Frontal cortex (tissue), 4 donors: ENCODE results near the gene PSD. TPM values are rescaled to one million over a fixed set of nuclear protein-coding genes. Genes with fewer than 3 reads are reported as not detected.

Experiments used
- DNase-seq, 2 donors: peaks; one replicate each; pipeline ENCODE4 v3.0.0; 2012; ENCODE audit warnings: low spot score in 2 of 2
- FAIRE-seq: peaks from 2 replicates; lab custom pipeline; 2012; peaks lifted over from hg19 to GRCh38; lab: Jason Lieb, UNC
- total RNA-seq: library from RNA; depleted of rRNA; stranded (reverse); fragments of >200 nt; gene quantifications from one replicate; pipeline ENCODE4 v1.2.3, GENCODE V29; 2014
- donor health status: control.
- donor health status: control.
- donor health status: control.

The PSD gene
- total RNA-seq, 1 donor from 2014 or later, result 98.2 TPM

DNA sequence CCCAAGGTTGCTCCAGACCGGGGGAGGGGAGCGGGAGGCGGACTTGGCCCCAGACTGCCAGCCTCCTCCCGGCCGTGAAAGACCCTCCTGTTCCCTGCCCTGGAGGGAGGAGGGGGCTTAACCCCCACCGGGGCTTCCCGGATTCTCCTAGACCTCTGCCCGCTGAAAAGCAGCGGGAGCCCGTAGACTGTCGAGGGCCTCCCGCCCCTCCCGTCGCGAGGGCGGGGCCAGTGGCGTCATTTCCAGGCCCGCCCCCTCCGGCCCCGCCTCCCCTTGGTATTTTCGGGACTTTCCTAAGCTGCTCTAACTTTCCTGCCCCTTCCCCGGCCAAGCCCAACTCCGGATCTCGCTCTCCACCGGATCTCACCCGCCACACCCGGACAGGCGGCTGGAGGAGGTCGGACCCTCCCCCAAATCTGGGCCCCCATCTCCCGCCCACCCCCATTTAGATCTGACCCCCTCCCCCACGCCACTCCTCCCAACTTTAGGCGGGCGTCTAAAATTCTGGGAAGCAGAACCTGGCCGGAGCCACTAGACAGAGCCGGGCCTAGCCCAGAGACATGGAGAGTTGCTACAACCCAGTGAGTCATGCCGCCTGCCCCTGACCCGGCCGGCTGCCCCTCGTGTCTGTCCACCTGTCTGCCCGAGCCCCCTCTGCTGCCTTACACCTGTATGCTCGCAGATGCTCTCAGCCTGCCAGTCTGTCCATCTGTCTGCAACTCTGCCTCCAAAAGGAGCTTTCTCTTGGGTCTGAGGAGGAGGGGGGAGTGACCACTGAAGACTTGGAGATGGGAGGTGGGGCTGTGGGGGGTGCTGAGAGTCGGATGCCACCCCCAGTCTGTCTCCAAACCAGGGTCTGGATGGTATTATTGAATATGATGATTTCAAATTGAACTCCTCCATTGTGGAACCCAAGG lies 22.9 kb downstream of the PSD start, which contains the start of gene NFKB2:
Gene NFKB2, plus strand, starts transcription at position 306 of the 917 bp plus-strand sequence. Its CDS starts 255 bp downstream, at position 561.
- FAIRE-seq (no peak), DNase-seq (peak; percentile 90 to 93)

DNA sequence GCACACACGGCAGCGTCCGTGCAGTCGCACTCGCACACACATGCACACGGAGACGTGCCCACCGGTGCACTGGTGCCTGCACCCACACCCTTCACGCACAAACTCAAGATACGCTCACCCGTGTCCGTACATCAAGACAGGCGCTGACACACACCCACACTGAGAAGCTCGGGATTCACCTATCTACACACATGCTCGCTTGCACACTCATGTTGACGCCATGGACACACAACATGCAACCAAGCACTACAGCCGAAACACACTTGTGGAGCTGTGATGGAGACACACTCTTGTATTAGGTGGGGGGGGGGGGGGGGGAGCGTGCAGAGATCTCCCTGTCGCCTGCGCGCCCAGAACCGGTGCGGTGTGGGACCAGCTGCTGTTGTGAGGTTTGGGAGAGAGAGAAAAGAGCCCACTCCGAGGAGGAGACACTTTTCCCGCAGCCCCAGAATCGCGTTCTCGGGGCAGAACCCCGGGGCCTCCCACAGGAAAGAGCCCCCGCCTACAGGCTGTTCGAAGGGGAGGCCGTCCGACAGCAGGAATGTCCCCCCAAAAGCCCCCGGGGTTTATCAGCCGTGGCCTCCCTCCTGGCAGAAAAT lies 23.7 kb downstream of the PSD start:
- FAIRE-seq, result no peak
- DNase-seq, result peak in 1 of 2 donors; percentile 40

GRCh38 chr10:102394079-102394800 lies 24.3 kb downstream of the PSD start:
- FAIRE-seq (no peak), DNase-seq (peak; percentile 86 to 90)

GRCh38 chr10:102393411-102394078 lies 25.0 kb downstream of the PSD start:
- FAIRE-seq, result no peak
- DNase-seq, result no peak

GRCh38 chr10:102392306-102392705 lies 26.3 kb downstream of the PSD start:
- FAIRE-seq (no peak), DNase-seq (no peak)

DNA sequence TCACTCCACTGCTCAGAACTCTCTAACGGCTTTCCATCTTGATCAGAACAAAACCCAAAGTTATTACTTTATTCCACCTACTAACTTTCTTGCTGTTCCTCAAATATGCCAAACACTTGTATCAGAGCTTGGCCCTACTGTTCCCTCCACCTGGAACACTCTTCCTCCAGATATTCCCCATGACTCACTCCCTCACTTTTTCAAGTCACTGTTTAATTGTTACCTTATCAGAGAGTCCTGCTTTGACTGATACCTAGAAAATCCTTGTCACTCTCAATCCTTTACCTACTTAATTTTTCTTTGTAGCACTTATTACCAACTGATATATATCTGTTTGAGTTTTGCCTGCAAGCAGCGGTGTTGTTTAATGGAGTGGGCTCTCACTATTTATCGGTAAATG lies 28.7 kb downstream of the PSD start:
- FAIRE-seq (no peak), DNase-seq (no peak)

DNA sequence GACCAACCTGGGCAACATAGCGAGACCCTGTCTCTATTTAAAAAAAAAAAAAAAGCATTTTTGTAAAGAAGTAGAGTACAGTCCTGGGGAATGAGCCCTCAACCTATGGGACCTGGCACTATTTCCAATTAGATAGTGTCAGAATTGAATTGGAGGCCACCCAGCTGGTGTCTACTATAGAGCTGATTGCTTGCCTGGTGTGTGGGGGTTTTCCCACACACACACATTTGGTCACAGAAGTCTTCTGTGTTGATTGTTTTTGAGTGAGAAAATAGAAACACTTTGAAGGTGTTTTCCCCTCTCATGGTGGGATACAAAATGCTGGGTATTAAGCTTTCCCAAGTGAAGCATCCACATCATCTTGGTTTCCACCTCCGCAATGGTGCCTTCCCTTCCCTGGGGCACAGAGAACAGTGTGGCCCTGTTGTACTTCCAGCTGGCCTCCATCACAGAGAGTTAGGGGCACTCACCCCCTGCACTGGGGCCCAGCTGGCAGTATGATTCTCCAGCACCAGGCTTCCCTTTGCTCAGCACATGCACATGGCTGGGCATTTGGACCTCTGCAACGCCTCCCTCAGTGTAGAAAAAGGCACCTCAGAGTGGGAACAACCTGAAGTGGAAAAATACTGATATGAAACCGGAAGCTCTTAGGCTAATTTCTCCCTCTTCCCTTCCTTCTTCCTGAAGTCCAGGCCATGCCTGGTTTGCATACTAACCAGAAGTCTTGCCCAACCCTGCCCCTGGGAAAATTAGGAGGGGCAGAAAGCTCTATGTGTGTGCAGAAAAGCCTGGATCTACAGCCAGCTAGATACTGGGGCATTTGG lies 33.8 kb downstream of the PSD start:
- no peak for FAIRE-seq
- DNase-seq, result no peak

DNA sequence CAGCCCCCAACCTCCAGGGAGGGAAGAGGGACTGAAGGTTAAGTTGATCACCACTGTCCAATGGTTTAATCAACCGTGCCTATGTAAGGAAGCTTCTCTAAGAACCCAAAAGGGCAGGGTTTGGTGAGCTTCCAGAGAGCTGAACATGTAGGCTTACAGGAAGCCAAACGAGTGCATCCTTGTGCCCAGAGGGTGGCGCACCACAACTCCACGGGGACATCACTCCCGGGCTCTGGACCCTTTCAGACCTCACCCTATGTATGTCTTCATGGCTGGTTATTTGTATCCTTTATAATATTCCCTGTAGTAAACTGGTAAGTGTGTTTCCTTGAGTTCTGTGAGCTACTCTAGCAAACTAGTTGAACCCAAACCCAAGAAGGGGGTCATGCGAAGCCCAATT lies 34.5 kb downstream of the PSD start:
- FAIRE-seq (no peak), DNase-seq (no peak)

DNA sequence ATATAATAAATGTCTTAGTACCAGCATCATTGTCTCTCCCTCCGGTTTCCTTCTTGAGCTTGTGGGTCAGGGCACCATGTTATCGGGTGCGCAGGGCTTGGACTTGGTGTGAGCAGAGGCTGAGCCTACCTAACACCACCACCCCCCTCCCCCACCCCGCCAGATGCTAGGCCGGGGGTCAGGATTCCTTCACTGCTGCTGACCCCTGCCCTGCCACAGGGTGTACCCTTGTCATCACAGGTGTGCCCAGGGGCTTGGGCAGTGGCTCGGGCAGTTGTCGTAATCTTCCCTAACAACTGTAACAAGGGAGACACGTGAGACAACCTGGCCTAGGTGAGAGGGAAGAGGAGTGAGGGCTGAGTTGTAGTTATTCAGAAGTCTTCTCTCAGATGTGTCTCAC lies 35.7 kb downstream of the PSD start:
- DNase-seq (no peak), FAIRE-seq (no peak)

DNA sequence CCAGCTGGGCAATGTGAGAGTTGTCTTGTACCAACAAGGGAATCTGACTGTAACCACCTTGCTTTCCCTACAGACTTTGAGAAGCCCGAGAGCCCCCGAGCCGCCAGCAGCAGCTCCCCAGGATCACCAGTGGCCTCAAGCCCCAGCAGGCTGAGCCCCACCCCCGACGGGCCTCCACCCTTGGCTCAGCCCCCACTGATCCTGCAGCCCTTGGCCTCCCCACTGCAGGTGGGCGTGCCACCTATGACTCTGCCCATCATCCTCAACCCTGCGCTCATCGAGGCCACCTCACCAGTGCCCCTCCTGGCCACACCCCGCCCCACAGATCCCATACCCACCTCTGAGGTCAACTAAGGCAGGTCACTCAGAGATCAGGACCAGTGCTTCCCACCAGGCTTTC lies 36.6 kb downstream of the PSD start:
- no peak for FAIRE-seq
- no peak for DNase-seq

DNA sequence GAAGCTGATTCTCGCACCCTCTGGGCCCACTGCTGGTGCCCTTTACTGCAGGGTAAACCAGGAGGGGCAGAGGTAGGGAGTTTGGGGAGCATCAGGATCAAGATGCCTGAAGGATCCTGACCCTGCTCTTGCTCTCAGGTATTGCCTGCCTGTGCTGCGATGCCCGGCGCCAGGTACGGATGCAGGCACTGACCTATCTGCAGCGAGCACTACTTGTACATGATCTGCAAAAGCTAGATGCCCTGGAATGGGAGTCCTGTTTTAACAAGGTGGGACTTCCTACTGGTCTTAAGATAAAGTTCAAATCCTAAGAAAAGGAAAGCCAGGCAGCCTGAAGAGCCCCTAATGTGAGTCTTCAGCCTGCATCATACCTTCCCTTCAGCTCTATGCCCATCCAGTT lies 39.2 kb downstream of the PSD start:
- FAIRE-seq, result no peak
- no peak for DNase-seq

DNA sequence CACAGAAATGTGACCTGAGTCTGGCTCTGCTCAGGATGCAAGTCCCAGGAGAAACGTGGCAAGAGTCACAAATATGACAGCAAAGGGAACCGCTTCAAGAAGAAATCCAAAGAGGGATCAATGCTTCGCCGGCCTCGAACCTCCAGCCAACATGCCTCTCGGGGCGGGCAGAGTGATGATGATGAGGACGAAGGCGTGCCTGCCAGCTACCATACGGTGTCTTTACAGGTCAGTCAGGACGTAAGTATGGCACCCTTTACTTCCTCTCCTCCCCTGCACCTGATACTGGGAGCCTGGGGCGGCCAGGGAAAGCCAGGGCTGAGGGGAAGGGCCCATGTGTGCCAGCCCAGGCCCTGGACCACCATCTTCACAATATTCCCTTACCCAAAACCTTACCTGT lies 41.7 kb downstream of the PSD start:
- no peak for FAIRE-seq
- no peak for DNase-seq

DNA sequence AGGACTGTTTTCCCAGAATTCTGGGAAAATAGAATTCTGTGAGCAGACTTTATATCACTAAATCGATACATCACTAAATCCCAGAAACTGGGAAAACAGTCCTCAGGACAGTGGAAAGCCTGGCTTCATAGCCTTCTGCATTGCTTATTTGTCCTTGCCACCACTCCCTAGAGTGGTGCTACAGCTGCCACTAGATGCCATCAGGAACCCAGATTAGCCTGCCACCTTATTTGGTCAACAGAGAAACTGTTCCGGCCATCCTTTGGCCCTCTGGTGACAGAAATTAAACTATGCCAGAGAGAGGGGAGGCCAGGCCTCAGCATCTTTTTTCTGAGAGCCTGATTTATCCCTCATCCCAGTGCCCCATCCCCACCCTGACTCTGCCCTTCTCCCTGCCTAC lies 42.7 kb downstream of the PSD start:
- FAIRE-seq (no peak), DNase-seq (no peak)

DNA sequence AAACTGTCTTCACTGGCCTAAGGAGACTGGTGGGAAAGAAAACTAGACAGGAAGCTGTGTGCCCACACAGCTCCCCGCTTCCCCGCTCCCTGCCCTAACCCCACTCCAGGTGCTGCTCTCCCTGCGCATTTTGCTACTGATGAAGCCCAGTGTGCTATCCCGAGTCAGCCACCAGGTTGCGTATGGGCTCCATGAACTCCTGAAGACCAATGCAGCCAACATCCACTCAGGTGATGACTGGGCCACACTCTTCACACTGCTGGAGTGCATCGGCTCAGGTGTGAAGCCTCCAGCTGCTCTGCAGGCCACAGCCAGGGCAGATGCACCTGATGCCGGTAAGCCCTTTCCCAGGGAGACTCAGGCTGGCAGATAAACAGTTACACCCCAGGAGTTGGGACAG lies 43.3 kb downstream of the PSD start:
- no peak for FAIRE-seq

GRCh38 chr10:102371295-102371694 lies 47.3 kb downstream of the PSD start:
- DNase-seq (no peak), FAIRE-seq (no peak)

More for the DNA sequence above, 43.3 kb downstream of the PSD start:
- no peak for DNase-seq

- DNase-seq (no peak), FAIRE-seq (no peak)
These were observed 50.5 kb downstream of the PSD start for GRCh38 chr10:102368077-102368476.

- no peak for DNase-seq
- no peak for FAIRE-seq
These were observed 51.1 kb downstream of the PSD start for GRCh38 chr10:102367441-102367840.

DNA sequence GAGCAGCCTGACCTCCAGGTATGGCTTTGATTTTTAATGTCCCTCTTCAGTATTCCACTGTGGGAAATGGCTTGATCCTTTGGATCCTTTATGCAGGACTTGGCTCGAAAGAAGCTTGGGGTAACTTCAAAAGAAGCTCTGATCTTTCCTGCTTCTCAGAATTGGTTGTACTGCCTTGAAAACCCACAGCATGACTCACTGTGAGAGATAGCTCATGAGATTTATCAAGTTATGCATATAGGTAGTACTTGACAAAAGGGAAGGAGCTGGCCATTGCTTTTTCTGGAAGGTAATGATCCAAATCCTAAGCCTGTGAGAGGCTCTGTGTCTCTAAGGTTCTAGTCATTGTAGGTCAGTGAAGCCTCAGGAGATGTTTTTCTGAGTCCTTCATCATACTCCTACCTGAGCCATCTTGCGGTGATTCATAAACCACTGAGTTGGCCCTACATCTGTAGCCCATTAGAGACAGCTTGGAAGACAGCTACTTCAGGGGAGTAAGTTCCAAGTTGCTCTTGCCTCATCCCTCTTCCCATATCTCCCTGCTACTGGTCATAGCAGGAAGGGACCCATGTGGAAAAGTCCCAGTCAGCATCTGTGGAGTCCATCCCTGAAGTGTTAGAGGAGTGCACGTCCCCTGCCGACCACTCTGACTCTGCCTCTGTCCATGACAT lies 59.7 kb downstream of the PSD start:
- DNase-seq, result no peak
- FAIRE-seq, result no peak

GRCh38 chr10:102354451-102354850 lies 64.1 kb downstream of the PSD start:
- no peak for DNase-seq
- FAIRE-seq, result no peak
